ENCODE data around the gene TMEM8B.
"Not testable (repeated sequence)": the region's sequence is repeated elsewhere in the genome, so short reads cannot be mapped to it uniquely, and the experiment has no call there.

The TMEM8B gene

DNA sequence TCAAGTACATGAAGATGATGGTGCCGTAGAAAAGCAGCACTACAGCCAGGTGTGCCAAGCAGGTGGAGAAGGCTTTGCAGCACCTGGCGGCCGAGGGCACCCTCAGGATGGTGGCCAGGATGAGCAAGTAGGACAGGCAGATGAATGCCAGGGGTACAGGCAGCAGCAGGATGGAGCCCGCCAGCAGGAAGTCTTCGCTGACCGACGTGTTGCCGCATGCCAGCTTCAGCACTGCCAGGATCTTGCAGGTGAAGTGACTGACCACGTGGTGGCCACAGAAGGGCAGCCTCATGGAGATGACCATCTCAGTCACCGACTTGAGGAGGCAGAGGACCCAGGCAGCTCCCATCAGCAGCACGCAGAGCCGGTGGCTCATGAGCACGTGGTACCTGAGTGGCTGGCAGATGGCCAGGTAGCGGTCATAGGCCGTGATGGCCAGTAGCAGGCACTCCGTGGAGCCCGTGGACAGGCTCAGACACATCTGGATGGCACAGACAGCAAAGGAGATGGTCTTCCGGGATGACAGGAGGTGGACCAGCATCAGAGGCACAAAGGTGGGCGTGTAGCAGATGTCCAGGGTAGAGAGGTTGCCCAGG lies 40.7 kb downstream of the TMEM8B start:
- no peak for DNase-seq

GRCh38 chr9:35870351-35870923 lies 41.4 kb downstream of the TMEM8B start, which contains the start of gene OR13J1:
TSS of gene OR13J1 (minus strand) at chr9:35870401. CDS start at chr9:35870401, 0 bp downstream.
- DNase-seq: no peak

DNA sequence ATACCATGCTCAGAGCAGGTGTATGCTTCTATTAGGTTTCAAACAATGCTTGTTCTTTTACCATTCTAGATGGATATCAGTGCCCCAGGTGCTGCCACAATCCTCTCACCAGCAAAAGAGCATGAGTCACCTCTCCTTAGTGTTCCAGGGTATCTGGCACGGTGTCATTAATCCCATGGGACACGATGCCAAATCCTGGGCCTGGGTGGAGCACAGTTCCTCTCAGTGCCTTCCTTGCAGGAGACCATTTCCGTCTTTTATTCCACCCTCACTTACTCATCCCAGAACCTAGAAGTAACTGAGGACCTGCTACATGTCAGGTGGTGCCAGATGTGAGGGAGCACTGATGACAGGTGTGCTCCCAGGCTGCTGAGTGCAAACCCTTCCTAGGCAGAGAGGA lies 42.5 kb downstream of the TMEM8B start:
- no peak for DNase-seq

DNA sequence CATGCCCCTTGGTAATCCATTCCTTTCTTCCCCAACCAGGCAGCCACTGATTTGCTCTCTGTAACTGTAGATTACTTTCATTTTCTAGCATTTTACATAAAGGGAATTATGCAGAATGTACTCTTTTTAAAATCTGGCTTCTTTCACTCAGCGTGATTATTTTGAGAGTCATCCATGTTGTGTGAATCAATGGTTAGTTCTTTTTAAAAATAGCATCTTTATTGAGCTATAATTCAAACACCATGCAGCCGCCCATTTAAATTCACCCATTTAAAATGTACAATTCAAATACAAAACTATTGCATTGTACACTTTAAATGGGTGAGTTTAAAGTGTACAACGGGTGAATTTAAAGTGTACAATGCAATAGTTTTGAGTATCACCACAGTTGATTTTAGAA lies 43.5 kb downstream of the TMEM8B start:
- DNase-seq: no peak

DNA sequence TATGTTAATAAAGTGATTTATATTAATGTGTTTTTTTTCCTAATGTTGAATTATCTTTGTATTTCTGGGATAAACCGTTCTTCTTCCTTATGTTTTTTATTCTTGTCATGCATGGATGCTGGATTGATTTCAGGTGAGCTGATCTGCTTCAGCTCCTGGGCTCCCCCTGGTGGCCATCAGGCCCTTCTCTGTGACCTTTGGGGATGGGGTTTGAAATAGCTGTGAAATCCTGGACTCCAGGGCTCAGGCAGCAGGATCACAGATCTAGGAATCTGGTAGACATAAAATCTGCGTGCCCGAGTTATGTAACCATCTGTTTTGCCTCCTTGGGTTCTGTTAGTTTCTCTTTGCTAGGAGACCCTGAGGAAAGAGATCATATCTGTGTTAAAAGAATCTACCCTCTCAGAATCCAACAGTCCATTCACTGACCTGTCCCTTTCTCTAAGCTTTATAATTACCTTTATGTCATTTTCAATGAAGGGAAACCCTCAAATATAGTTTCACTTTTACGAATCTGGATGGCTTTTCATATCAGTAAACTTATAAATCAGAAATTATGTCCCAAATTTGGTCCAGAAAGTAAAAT lies 53.3 kb downstream of the TMEM8B start:
- peak; percentile 56 to 71 for DNase-seq

GRCh38 chr9:35882996-35883395 lies 54.0 kb downstream of the TMEM8B start:
- DNase-seq: no peak

- not testable (repeated sequence) for DNase-seq
Observed at GRCh38 chr9:35884908-35885307, 55.9 kb downstream of the TMEM8B start.

GRCh38 chr9:35891646-35892045 lies 62.6 kb downstream of the TMEM8B start:
- DNase-seq: no peak

DNA sequence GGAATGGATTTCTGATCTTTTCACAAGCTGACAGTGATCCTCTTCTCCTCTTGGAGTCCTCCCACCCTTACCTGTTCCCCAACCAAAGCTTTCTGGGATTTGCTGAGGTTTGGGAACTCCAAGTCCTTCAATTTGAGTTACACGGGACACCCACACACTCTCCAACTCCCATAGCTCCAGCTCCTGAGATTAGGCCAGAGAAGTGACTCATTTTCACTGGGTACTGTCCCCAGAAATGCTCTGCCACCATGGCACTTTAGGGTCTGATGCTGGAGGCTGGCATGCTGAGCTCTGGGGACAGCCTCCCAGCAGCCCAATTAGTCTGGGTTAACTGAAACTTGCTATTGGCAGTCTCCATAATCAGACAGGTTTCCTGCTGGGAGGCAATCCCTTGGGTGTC lies 63.0 kb downstream of the TMEM8B start:
- DNase-seq: no peak

GRCh38 chr9:35896570-35896969 lies 67.5 kb downstream of the TMEM8B start:
- DNase-seq: no peak

GRCh38 chr9:35897376-35898099 lies 68.5 kb downstream of the TMEM8B start:
- DNase-seq: not testable (repeated sequence)

DNA sequence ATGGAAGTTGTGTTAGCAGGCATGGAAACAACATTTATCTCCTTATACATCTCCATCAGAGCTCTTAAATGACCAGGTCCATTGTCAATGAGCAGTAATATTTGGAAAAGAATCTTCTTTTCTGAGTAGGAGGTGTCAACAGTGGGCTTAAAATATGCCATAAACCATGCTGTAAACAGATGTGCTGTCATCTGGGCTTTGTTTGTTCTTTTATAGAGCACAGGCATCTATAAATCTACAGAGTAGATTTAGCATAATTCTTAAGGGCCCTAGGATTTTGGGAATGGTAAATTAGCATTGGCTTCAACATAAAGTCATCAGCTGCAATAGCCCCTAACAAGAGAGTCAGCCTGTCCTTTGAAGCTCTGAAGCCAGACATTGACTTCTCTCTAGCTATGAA lies 69.3 kb downstream of the TMEM8B start:
- no peak for DNase-seq

DNA sequence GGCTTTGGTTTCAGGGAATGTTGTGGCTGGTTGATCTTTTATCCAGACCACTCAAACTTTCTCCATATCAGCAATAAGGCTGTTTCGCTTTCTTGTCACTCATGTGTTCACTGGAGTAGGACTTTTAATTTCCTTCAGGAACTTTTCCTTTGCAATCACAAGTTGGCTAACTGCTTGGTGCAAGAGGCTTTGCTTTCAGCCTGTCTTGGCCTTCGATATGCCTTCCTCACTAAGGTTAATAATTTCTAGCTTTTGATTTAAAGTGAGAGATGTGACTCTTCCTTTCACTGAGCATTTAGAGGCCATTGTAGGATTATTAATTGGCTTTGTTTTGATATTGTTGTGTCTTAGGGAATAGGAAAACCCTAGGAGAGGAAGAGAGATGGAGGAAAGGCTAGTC lies 70.0 kb downstream of the TMEM8B start:
- DNase-seq: no peak

GRCh38 chr9:35903049-35903448 lies 74.0 kb downstream of the TMEM8B start:
- no peak for DNase-seq

- no peak for DNase-seq
Observed at GRCh38 chr9:35904338-35904737, 75.3 kb downstream of the TMEM8B start.

GRCh38 chr9:35905051-35905781 lies 76.2 kb downstream of the TMEM8B start:
- no peak for DNase-seq

DNA sequence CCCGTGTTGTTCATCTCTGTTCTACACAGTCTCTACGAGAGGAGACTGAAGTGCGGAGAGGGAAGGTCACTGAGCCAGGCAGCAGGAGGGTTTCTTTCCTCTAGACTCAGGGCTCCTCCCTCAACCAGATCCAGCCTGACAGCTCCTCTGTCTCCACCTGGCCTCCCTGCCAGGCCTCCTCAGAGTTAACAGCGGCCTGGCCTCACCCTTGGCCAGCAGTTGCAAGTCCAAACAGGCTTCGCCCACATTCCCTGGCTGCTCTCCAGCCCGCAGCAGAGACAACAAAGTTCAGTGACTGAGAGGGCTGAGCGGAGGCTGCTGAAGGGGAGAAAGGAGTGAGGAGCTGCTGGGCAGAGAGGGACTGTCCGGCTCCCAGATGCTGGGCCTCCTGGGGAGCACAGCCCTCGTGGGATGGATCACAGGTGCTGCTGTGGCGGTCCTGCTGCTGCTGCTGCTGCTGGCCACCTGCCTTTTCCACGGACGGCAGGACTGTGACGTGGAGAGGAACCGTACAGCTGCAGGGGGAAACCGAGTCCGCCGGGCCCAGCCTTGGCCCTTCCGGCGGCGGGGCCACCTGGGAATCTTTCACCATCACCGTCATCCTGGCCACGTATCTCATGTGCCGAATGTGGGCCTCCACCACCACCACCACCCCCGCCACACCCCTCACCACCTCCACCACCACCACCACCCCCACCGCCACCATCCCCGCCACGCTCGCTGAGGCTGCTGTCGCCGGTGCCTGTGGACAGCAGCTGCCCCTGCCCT lies 77.1 kb downstream of the TMEM8B start, which contains the start of gene HRCT1:
HRCT1 (plus strand) TSS at position 291 of the 768 bp plus-strand sequence; CDS start at position 377, 86 bp downstream.
- no peak for DNase-seq

DNA sequence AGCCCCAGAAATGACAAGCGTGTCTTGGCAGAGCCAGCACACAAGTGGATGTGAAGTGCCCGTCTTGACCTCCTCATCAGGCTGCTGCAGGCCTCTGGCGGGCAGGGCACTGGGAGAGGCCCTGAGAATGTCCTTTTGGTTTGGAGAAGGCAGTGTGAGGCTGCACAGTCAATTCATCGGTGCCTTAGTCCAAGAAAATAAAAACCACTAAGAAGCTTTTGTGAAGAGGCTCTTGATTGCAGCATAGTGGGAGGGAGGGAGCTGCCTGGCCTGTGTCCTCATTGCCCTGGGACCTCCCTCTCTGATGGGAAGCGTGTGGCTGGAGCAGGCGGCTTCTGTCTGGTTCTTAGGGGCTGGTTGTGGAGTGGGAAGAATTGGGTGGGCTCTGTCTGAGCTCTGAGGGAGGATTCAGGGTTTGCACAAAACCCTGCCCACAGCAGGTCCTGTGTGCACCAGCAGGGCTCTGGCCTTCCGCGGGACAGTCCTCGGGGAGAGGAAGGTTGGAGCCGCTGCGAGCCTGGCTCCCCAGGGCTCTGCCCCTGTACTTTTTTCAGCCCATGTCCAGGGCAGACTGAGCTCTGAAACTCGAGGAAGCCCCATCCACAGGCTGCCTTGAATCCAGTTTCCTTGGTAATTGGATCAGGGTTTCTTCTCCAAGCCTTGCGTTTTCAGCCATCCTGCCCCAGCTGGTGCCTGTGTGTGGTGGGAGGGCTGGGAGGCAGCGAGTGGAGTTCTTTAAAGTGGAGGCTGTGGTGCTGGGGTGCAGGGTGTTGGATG lies 78.1 kb downstream of the TMEM8B start:
- DNase-seq: no peak

- DNase-seq: no peak
Observed at GRCh38 chr9:35907711-35908503, 78.9 kb downstream of the TMEM8B start.

- DNase-seq: no peak
Observed at GRCh38 chr9:35908504-35909125, 79.6 kb downstream of the TMEM8B start.
